Smooth muscle cell (in vitro differentiated cells): Measurements from ENCODE around the gene SNX13. TPM values are rescaled to one million over a fixed set of nuclear protein-coding genes. Genes with fewer than 3 reads are reported as not detected.

ENCODE experiments used
- DNase-seq: peaks from one replicate; lab custom pipeline; 2025; ENCODE audit not compliant: unreplicated experiment; lab: John Stamatoyannopoulos, UW
- H2AFZ ChIP-seq: fragments of 200-600 bp; sonication (generic); 2 replicates; pipeline ENCODE4 v1.6.0; 2016; ENCODE audit warnings: antibody characterized with exemption, low read depth, mild to moderate bottlenecking
- H3F3A ChIP-seq: fragments of 200-600 bp; sonication (generic); 2 replicates; pipeline ENCODE4 v1.6.0; 2017; ENCODE audit warnings: antibody characterized with exemption, low read depth
- H3K27ac ChIP-seq: fragments of 200-600 bp; sonication (generic); 2 replicates; pipeline ENCODE4 v1.5.1; 2016; ENCODE audit warnings: low read depth, mild to moderate bottlenecking
- H3K27me3 ChIP-seq: fragments of 200-600 bp; sonication (generic); 2 replicates; pipeline ENCODE4 v1.6.1; 2016; ENCODE audit warnings: low read depth, mild to moderate bottlenecking
- H3K36me3 ChIP-seq: fragments of 200-600 bp; sonication (generic); 2 replicates; pipeline ENCODE4 v1.5.1; 2016; ENCODE audit warnings: low read depth
- H3K4me1 ChIP-seq: fragments of 200-600 bp; sonication (generic); 2 replicates; pipeline ENCODE4 v1.5.1; 2016; ENCODE audit warnings: low read depth
- H3K4me2 ChIP-seq: fragments of 200-600 bp; sonication (generic); 2 replicates; pipeline ENCODE4 v1.6.0; 2016; ENCODE audit warnings: mild to moderate bottlenecking
- H3K4me3 ChIP-seq: fragments of 200-600 bp; sonication (generic); 2 replicates; pipeline ENCODE4 v1.5.1; 2016; ENCODE audit warnings: mild to moderate bottlenecking
- H3K79me2 ChIP-seq: fragments of 200-600 bp; sonication (generic); 2 replicates; pipeline ENCODE4 v1.6.0; 2016; ENCODE audit warnings: low read depth, mild to moderate bottlenecking
- H3K9ac ChIP-seq: fragments of 200-600 bp; sonication (generic); 2 replicates; pipeline ENCODE4 v1.6.0; 2016; ENCODE audit warnings: low read depth
- H3K9me3 ChIP-seq: fragments of 200-600 bp; sonication (generic); replicated peaks from 2 replicates; pipeline ENCODE4 v1.5.1; 2016; ENCODE audit warnings: low read depth
- H4K20me1 ChIP-seq: fragments of 200-600 bp; sonication (generic); 2 replicates; pipeline ENCODE4 v1.6.0; 2016; ENCODE audit warnings: low read depth
- WGBS: methylation state at CpG from one replicate; pipeline ENCODE4 v1.1.7; 2016; ENCODE audit warnings: low lambda C conversion rate; 5-methylcytosine and 5-hydroxymethylcytosine counted together
- polyA plus RNA-seq: library from polyadenylated mRNA; unstranded; fragments of >200 nt; fragmentation: Nextera tagmentation; extraction: Ambion mirVana; gene quantifications from 2 replicates; pipeline ENCODE4 v1.2.1, GENCODE V29; 2016
- total RNA-seq: library from RNA; depleted of rRNA; stranded (reverse); fragments of >200 nt; gene quantifications from 2 replicates; pipeline ENCODE4 v1.2.3, GENCODE V29; 2014
- TF ChIP-seq, protein P1 (sequence below): fragments of 200-600 bp; sonication (generic); IDR thresholded peaks from 2 replicates; pipeline ENCODE4 v1.5.1; 2017; ENCODE audit warnings: borderline replicate concordance, mild to moderate bottlenecking, antibody characterized with exemption; ENCODE audit not compliant: insufficient read depth, poor library complexity, severe bottlenecking

SNX13 gene
- total and polyA plus RNA-seq, 2 experiments from 2014 or later, result 17.0 to 59.6 TPM

DNA sequence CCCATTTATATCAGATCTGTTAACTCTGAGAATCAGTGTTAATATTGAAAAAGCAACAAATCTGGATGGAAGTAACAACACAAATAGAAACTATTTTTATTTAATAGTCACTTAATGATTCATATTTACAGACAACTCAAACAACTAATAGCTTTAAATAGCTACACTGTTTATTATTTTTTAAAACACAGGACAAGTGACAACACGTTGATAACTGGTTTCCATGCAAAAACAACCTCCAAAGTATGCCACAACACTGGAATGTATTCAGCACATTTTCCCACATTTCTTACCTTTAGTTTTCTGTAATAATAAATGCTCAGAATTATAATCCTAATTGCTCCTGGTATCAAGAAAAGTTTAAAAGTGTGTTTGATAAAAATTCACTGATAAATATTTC lies 4.0 kb downstream of the SNX13 start:
- 74% methylated on average over 1 of the region's 1 CpG for whole genome bisulfite sequencing
- H3K27me3 ChIP-seq, result no peaks in the 10 kb centered on the region
- H3K4me3 ChIP-seq, result no peak overlapping the region
- H3K4me2 ChIP-seq, result peak overlapping the region; percentile 57
- H4K20me1 ChIP-seq, result peaks cover 72% of the 10 kb centered on the region
- H3K9me3 ChIP-seq, result no peaks in the 10 kb centered on the region
- TF ChIP-seq, protein P1, sequence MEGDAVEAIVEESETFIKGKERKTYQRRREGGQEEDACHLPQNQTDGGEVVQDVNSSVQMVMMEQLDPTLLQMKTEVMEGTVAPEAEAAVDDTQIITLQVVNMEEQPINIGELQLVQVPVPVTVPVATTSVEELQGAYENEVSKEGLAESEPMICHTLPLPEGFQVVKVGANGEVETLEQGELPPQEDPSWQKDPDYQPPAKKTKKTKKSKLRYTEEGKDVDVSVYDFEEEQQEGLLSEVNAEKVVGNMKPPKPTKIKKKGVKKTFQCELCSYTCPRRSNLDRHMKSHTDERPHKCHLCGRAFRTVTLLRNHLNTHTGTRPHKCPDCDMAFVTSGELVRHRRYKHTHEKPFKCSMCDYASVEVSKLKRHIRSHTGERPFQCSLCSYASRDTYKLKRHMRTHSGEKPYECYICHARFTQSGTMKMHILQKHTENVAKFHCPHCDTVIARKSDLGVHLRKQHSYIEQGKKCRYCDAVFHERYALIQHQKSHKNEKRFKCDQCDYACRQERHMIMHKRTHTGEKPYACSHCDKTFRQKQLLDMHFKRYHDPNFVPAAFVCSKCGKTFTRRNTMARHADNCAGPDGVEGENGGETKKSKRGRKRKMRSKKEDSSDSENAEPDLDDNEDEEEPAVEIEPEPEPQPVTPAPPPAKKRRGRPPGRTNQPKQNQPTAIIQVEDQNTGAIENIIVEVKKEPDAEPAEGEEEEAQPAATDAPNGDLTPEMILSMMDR, result no peak
- no peak overlapping the region for H3K27ac ChIP-seq
- H3K36me3 ChIP-seq, result no peaks in the 10 kb centered on the region
- no peaks in the 10 kb centered on the region for H3F3A ChIP-seq
- no peak for DNase-seq
- peaks cover 24% of the 10 kb centered on the region for H3K4me1 ChIP-seq
- H3K9ac ChIP-seq, result no peak overlapping the region
- H2AFZ ChIP-seq, result no peak overlapping the region
- H3K79me2 ChIP-seq, result peaks cover 83% of the 10 kb centered on the region

DNA sequence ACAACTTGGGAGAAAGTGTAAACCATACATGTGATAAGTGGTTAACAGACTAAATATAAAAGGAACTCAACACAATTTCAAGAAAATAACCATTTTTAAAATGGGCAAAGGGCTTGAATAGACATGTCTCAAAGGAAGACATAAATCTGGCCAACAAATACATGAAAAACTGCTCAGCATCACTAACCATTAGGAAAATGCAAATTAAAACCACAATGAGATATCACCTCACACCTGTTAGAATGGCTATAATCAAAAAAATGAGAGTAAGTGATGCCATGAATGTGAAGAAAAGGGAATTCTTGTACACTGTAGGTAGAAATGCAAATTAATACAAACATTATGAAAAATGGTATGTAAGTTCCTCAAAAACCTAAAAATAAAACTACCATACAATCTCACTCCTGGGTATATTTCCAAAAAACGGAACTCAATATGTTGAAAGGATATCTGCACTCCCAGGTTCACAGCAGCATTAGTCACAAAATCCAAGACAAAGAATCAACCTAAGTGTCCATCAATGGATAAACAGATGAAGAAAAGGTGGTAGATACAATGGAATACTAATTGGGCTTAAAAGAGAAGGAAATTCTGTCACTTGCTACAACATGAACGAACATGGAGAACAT lies 5.6 kb downstream of the SNX13 start:
- no peaks in the 10 kb centered on the region for H3F3A ChIP-seq
- no peaks in the 10 kb centered on the region for H3K36me3 ChIP-seq
- WGBS, result 95% methylated on average over 2 of the region's 2 CpGs
- peaks cover 99% of the 10 kb centered on the region for H3K79me2 ChIP-seq
- DNase-seq, result no peak
- no peak overlapping the region for H2AFZ ChIP-seq
- no peaks in the 10 kb centered on the region for H3K27me3 ChIP-seq
- TF ChIP-seq, protein P1, result no peak
- H3K4me3 ChIP-seq, result no peak overlapping the region
- H3K4me2 ChIP-seq, result no peak overlapping the region
- H4K20me1 ChIP-seq, result peaks cover 88% of the 10 kb centered on the region
- no peak overlapping the region for H3K27ac ChIP-seq
- H3K9me3 ChIP-seq, result no peaks in the 10 kb centered on the region
- H3K4me1 ChIP-seq, result peaks cover 24% of the 10 kb centered on the region
- no peak overlapping the region for H3K9ac ChIP-seq

DNA sequence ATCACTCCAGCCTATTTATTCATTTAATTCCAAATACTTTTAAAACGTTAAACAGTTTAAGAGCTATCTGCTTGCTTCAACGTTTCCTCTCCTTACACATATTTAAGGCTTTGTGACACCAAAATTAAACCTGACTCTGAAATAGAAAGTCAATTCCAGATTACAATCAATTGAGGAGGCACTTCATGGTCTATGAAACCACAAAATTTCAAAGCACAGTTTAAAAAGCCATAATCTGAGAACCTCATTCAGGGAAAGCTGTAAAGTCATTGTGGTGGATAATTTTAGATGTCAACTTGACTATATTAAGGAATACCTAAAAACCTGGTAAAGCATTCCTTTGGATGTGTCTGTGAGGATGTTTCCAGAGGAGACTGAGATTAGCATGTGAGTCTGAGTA lies 6.2 kb downstream of the SNX13 start:
- 74% methylated on average over 2 of the region's 2 CpGs for WGBS
- H3K27ac ChIP-seq, result no peak overlapping the region
- no peaks in the 10 kb centered on the region for H3K27me3 ChIP-seq
- H4K20me1 ChIP-seq, result peaks cover 94% of the 10 kb centered on the region
- H3K9me3 ChIP-seq, result no peaks in the 10 kb centered on the region
- no peaks in the 10 kb centered on the region for H3K36me3 ChIP-seq
- no peak overlapping the region for H2AFZ ChIP-seq
- TF ChIP-seq, protein P1, result no peak
- no peak overlapping the region for H3K4me2 ChIP-seq
- DNase-seq, result no peak
- no peak overlapping the region for H3K9ac ChIP-seq
- peaks cover 22% of the 10 kb centered on the region for H3K4me1 ChIP-seq
- H3F3A ChIP-seq, result no peaks in the 10 kb centered on the region
- H3K79me2 ChIP-seq, result peaks cover 100% of the 10 kb centered on the region
- H3K4me3 ChIP-seq, result no peak overlapping the region

DNA sequence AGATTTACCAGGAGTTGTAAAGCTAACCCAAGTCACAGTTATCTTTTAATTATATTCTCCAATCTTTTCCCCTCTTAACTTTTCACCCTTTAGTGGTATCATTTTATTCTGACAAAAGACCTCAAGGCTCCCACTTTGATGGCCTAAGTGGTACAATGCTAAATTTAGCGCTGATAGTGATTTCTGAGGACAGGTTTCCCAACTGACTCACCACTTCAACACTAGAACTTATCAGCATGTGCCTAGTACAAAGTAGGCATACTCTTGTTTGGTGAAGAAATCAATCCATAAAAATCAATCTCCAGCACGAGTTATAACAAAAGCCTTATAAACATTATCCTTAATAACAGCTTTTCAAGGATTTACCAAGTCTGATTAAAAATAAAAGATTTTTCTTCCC lies 7.5 kb downstream of the SNX13 start:
- Histone ChIP-seq H2AFZ (no peak overlapping the region), H3K4me2 (no peak overlapping the region), H3K9ac (no peak overlapping the region), H3K79me2 (peaks cover 100% of the 10 kb centered on the region), H3K27me3 (no peaks in the 10 kb centered on the region), H4K20me1 (peaks cover 97% of the 10 kb centered on the region), H3K27ac (no peak overlapping the region), H3F3A (no peaks in the 10 kb centered on the region), H3K9me3 (no peaks in the 10 kb centered on the region), H3K4me1 (peaks cover 9% of the 10 kb centered on the region), H3K4me3 (no peak overlapping the region), H3K36me3 (no peaks in the 10 kb centered on the region)
- TF ChIP-seq, protein P1, result no peak
- no peak for DNase-seq
- 79% methylated on average over 2 of the region's 2 CpGs for WGBS
